Measurements from ENCODE around the gene SH3RF3.

DNA sequence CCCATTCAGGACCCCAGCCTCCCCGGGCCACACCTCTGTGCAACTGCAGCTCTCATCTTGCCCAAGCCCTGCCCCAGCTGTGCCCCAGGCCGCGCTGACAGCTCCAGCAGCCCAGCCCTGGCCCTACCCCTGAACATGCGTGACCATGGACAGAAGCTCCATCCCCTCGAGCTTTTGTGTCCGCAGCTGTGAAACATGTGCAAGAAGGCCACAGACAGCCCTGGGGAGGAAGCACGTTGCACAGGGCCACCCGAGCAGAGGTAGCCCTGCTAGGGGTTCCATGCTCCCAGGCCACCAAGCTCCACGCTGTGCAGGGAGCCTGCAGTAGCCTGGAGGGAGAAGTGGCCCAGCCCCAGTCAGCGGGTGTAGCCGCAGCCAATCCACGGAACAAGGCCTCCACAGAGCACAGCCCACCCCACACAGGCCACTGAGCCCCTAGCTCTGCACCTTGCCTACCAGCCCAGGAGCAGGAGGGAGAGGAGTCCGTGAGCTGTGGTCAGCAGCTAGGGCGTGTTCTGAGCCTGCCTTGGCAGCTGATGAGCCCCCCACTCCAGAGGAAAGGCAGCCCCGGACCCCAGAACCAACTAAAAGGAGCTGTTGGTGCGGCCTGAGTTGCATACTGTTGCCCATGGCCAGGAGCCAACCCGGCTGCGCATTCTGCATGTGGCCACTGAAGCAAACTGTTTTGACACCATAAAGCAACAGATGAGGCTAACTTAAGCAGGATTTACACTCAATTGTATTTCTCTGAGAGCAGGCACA is 300.7 kb downstream of the SH3RF3 start:
- TF ChIP-seq, protein P1, sequence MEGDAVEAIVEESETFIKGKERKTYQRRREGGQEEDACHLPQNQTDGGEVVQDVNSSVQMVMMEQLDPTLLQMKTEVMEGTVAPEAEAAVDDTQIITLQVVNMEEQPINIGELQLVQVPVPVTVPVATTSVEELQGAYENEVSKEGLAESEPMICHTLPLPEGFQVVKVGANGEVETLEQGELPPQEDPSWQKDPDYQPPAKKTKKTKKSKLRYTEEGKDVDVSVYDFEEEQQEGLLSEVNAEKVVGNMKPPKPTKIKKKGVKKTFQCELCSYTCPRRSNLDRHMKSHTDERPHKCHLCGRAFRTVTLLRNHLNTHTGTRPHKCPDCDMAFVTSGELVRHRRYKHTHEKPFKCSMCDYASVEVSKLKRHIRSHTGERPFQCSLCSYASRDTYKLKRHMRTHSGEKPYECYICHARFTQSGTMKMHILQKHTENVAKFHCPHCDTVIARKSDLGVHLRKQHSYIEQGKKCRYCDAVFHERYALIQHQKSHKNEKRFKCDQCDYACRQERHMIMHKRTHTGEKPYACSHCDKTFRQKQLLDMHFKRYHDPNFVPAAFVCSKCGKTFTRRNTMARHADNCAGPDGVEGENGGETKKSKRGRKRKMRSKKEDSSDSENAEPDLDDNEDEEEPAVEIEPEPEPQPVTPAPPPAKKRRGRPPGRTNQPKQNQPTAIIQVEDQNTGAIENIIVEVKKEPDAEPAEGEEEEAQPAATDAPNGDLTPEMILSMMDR (IDR thresholded peaks at IDR 0.05): no peak
- TF ChIP-seq POLR2AphosphoS5 (IDR thresholded peaks at IDR 0.05): no peak

All from breast epithelium (tissue), 3 donors.